ENCODE results near the gene CSNK1A1. TPM values are rescaled to one million over a fixed set of nuclear protein-coding genes. Genes with fewer than 3 reads are reported as not detected.
"Not testable (repeated sequence)": the region's sequence is repeated elsewhere in the genome, so short reads cannot be mapped to it uniquely, and the experiment has no call there.

Gene CSNK1A1
- total RNA-seq, 4 donors from 2014 or later = 159 to 260 (median 184) TPM

- no peak for TF ChIP-seq CTCF (IDR thresholded peaks at IDR 0.05)
- TF ChIP-seq EP300 (IDR thresholded peaks at IDR 0.05; ENCODE audit: low read depth) = peak; percentile 84
- TF ChIP-seq POLR2A (IDR thresholded peaks at IDR 0.05) = no peak
- peak; percentile 75 to 86 (median 78) for TF ChIP-seq POLR2AphosphoS5 (IDR thresholded peaks at IDR 0.05)
- Histone ChIP-seq H3K4me3 (no peak overlapping the region), H3K27ac (peak overlapping the region; percentile 86 to 92 (median 90)), H3K4me1 (peaks cover 14 to 42% (median 34%) of the 10 kb centered on the region in 4 donors), H3K27me3 (no peaks in the 10 kb centered on the region), H3K9me3 (no peaks in the 10 kb centered on the region), H3K36me3 (no peaks in the 10 kb centered on the region)
- intact Hi-C loops (cut with DNase I; ENCODE audit: low total_unique reads) (loop anchor here (5.0 kb wide), 1 partner anchor 36 kb away; no protein-coding TSS in a partner anchor), in situ Hi-C loops (cut with MboI; ENCODE audit: low pct_ligation_motif_present in 1 of 4, low pct_unique_long_range_greater_than_20kb in 1 of 4, low sequenced_read_pairs in 3 of 4) (loop anchor here in 1 of 4 donors (10.0 kb wide), 1 partner anchor 119 kb away; no protein-coding TSS in a partner anchor)
- WGBS, 2 donors (ENCODE audit: low coverage in 1 of 2) = 49 to 57% methylated on average over 6 to 9 of the region's 9 CpGs
- no peak for DNase-seq
Observed at GRCh38 chr5:149445739-149446369, 105.4 kb downstream of the CSNK1A1 start.

DNA sequence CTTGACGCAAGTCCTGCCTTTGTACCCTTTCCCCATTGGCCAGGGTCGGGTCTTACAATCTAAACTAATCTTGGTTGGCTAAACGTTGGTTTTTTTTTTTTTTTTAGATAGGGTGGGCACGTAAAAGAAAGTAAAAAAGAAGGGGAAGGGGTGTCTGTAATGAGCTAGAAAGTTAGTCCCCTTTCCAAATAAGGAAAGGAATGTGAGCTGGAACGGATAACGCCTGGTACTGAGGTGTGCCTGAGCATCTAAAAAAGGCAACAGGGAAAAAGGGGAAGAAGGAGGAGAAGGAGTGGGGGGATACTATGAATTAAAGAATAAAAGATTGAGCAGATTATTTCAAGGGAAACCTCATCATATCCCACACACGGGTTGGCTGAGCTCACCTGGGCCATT, 105.9 kb downstream of the CSNK1A1 start:
- Histone ChIP-seq H3K36me3 (no peaks in the 10 kb centered on the region), H3K9me3 (no peaks in the 10 kb centered on the region), H3K4me1 (peaks cover 11 to 37% (median 30%) of the 10 kb centered on the region in 4 donors), H3K4me3 (no peak overlapping the region), H3K27me3 (no peaks in the 10 kb centered on the region), H3K27ac (peak overlapping the region; percentile 86 to 92 (median 90))
- 75 to 85% methylated on average over 7 of the region's 7 CpGs for WGBS, 2 donors (ENCODE audit: low coverage in 1 of 2)
- in situ Hi-C loops (cut with MboI; ENCODE audit: low pct_ligation_motif_present in 1 of 4, low pct_unique_long_range_greater_than_20kb in 1 of 4, low sequenced_read_pairs in 3 of 4) (loop anchor here in 1 of 4 donors (10.0 kb wide), 1 partner anchor 119 kb away; no protein-coding TSS in a partner anchor), intact Hi-C loops (cut with DNase I; ENCODE audit: low total_unique reads) (loop anchor here (5.0 kb wide), 1 partner anchor 37 kb away; no protein-coding TSS in a partner anchor)
- TF ChIP-seq POLR2A (IDR thresholded peaks at IDR 0.05) (no peak), EP300 (IDR thresholded peaks at IDR 0.05; ENCODE audit: low read depth) (no peak), POLR2AphosphoS5 (IDR thresholded peaks at IDR 0.05) (no peak), CTCF (IDR thresholded peaks at IDR 0.05) (no peak)
- DNase-seq = no peak

DNA sequence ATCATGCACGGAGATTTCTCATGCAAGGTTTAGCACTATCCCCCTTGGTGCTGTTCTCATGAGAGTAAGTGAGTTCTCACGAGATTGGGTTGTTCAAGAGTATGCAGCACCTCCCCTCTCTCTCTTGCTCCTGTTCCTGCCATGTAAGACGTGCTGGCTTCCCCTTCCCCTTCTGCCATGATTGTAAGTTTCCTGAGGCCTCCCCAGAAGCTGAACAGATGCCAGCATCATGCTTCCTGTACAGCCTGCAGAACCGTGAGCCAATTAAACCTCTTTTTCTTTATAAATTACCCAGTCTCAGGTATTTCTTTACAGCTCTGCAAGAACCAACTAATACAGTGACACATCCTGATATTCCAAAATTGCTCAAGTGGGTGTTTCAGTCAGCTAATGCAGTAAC, 106.8 kb downstream of the CSNK1A1 start:
- DNase-seq; H3K36me3 ChIP-seq; H3K9me3 ChIP-seq; H3K27me3 ChIP-seq; intact Hi-C loops (cut with DNase I; ENCODE audit: low total_unique reads); H3K4me3 ChIP-seq: not testable (repeated sequence)
- Histone ChIP-seq H3K27ac (peak overlapping the region; percentile 86 to 92 (median 90)), H3K4me1 (peaks cover 6 to 36% (median 30%) of the 10 kb centered on the region in 4 donors)
- WGBS, 2 donors (ENCODE audit: low coverage in 1 of 2) = 86% methylated on average over 4 of the region's 4 CpGs; no CpG with 5 or more reads in 1 of the 2 donors
- in situ Hi-C loops (cut with MboI; ENCODE audit: low pct_ligation_motif_present in 1 of 4, low pct_unique_long_range_greater_than_20kb in 1 of 4, low sequenced_read_pairs in 3 of 4) = loop anchor here in 1 of 4 donors (10.0 kb wide), 1 partner anchor 120 kb away; no protein-coding TSS in a partner anchor

GRCh38 chr5:149443210-149443609, 108.0 kb downstream of the CSNK1A1 start:
- no peak for DNase-seq
- 67 to 73% methylated on average over 2 to 7 of the region's 7 CpGs for WGBS, 2 donors (ENCODE audit: low coverage in 1 of 2)
- peaks cover 6 to 34% (median 28%) of the 10 kb centered on the region in 4 donors for H3K4me1 ChIP-seq
- in situ Hi-C loops (cut with MboI; ENCODE audit: low pct_ligation_motif_present in 1 of 4, low pct_unique_long_range_greater_than_20kb in 1 of 4, low sequenced_read_pairs in 3 of 4) = loop anchor here in 1 of 4 donors (10.0 kb wide), 1 partner anchor 122 kb away; no protein-coding TSS in a partner anchor
- H3K9me3 ChIP-seq = no peaks in the 10 kb centered on the region
- no peak overlapping the region for H3K4me3 ChIP-seq
- TF ChIP-seq CTCF (IDR thresholded peaks at IDR 0.05) = no peak
- TF ChIP-seq EP300 (IDR thresholded peaks at IDR 0.05; ENCODE audit: low read depth) = no peak
- no peak for TF ChIP-seq POLR2AphosphoS5 (IDR thresholded peaks at IDR 0.05)
- TF ChIP-seq POLR2A (IDR thresholded peaks at IDR 0.05) = no peak
- H3K27me3 ChIP-seq = no peaks in the 10 kb centered on the region
- no peaks in the 10 kb centered on the region for H3K36me3 ChIP-seq
- intact Hi-C loops (cut with DNase I; ENCODE audit: low total_unique reads) = no loop called here
- H3K27ac ChIP-seq = peak overlapping the region; percentile 69 to 91 (median 72)
